B cell (primary cell): ENCODE results near the gene TSKS. TPM values are rescaled to one million over a fixed set of nuclear protein-coding genes. Genes with fewer than 3 reads are reported as not detected.

ENCODE experiments used
- ATAC-seq: fragments of 200-7000 bp; cut with Tn5 transposase; one replicate; pipeline ENCODE4 v1.10.0; 2021; ENCODE audit warnings: low read depth, mild to moderate bottlenecking, moderate number of reproducible peaks, moderate library complexity
- CTCF ChIA-PET: fragments of 350-600 bp; sonication (Branson Sonifier 250); formaldehyde crosslinking; loops from one replicate; lab custom pipeline; 2021; ENCODE audit warnings: antibody characterized with exemption, inconsistent platforms; lab: Charles Lee
- POLR2A ChIA-PET: fragments of 350-600 bp; sonication (Branson Sonifier 250); formaldehyde crosslinking; loops from one replicate; lab custom pipeline; 2021; ENCODE audit warnings: antibody characterized with exemption; lab: Charles Lee
- DNase-seq: peaks from one replicate; pipeline ENCODE4 v3.0.0; 2013
- H2AFZ ChIP-seq: 2 replicates; pipeline ENCODE4 v1.6.1; 2012; ENCODE audit warnings: mild to moderate bottlenecking, low read depth, low read length; ENCODE audit not compliant: insufficient read depth, poor library complexity, severe bottlenecking
- H3K27ac ChIP-seq, 2 donors: 1 replicate in 1 of 2; 2 replicates in 1 of 2; pipeline ENCODE4 v1.5.1; 2012 to 2013; ENCODE audit warnings: low read length in 2 of 2, mild to moderate bottlenecking in 2 of 2, moderate library complexity in 1 of 2
- H3K27me3 ChIP-seq, 4 experiments: fragments of 200-600 bp in 1 of 4; sonication (generic) in 1 of 4; replicated peaks in 1 of 4; 1 replicate in 2 of 4; 2 replicates in 2 of 4; pipeline versions ENCODE4 v1.6.1 to v1.7.0; 2013 to 2016; ENCODE audit warnings: low read length in 3 of 4, mild to moderate bottlenecking in 2 of 4, mixed read lengths in 1 of 4, moderate library complexity in 1 of 4; ENCODE audit not compliant: insufficient read depth in 4 of 4, control insufficient read depth in 3 of 4; ENCODE audit errors: control extremely low read depth in 1 of 4
- H3K36me3 ChIP-seq, 2 experiments: replicated peaks in 1 of 2; 1 replicate in 1 of 2; 2 replicates in 1 of 2; pipeline versions ENCODE4 v1.6.1 to v1.7.1; 2013; ENCODE audit warnings: low read length in 1 of 2; ENCODE audit not compliant: insufficient read depth in 2 of 2, control insufficient read depth in 1 of 2; ENCODE audit errors: control extremely low read depth in 1 of 2, extremely low read depth in 1 of 2
- H3K4me1 ChIP-seq, 2 donors: fragments of 200-600 bp in 1 of 2; sonication (generic) in 1 of 2; 1 replicate in 1 of 2; 2 replicates in 1 of 2; pipeline versions ENCODE4 v1.5.1 to v1.6.1; 2013 to 2017; ENCODE audit warnings: low read length in 2 of 2; ENCODE audit not compliant: control insufficient read depth in 2 of 2, insufficient read depth in 2 of 2
- H3K4me2 ChIP-seq: replicated peaks from 2 replicates; pipeline ENCODE3; 2012; ENCODE audit warnings: mild to moderate bottlenecking, low read depth, low read length; ENCODE audit not compliant: poor library complexity, severe bottlenecking
- H3K4me3 ChIP-seq, 5 experiments: fragments of 200-600 bp in 1 of 5; sonication (generic) in 1 of 5; 1 replicate in 3 of 5; 2 replicates in 2 of 5; pipeline versions ENCODE4 v1.5.1 to v1.7.0; 2011 to 2016; ENCODE audit warnings: low read length in 4 of 5, mild to moderate bottlenecking in 4 of 5, low read depth in 2 of 5, control low read depth in 1 of 5, moderate library complexity in 1 of 5; ENCODE audit not compliant: insufficient read depth in 1 of 5; ENCODE audit errors: control extremely low read depth in 1 of 5, extremely low read depth in 1 of 5
- H3K79me2 ChIP-seq: fragments of 200-600 bp; sonication (generic); one replicate; pipeline ENCODE4 v1.6.0; 2016; ENCODE audit warnings: low read length; ENCODE audit not compliant: control insufficient read depth, insufficient read depth
- H3K9ac ChIP-seq: fragments of 200-600 bp; sonication (generic); 2 replicates; pipeline ENCODE4 v1.6.1; 2017; ENCODE audit warnings: mild to moderate bottlenecking, low read length, moderate library complexity
- H3K9me3 ChIP-seq, 3 donors: one replicate each; pipeline versions ENCODE4 v1.6.1 to v1.7.1; 2013; ENCODE audit warnings: low read length in 2 of 3; ENCODE audit not compliant: control insufficient read depth in 2 of 3, insufficient read depth in 1 of 3; ENCODE audit errors: control extremely low read depth in 1 of 3
- H4K20me1 ChIP-seq: 2 replicates; pipeline ENCODE4 v1.6.0; 2012; ENCODE audit warnings: mild to moderate bottlenecking, low read length; ENCODE audit not compliant: insufficient read depth, control insufficient read depth, poor library complexity, severe bottlenecking
- H3K27ac Mint-ChIP-seq: one replicate; pipeline ENCODE4 v1.8.0; 2021; ENCODE audit warnings: mixed read lengths
- H3K27me3 Mint-ChIP-seq: one replicate; pipeline ENCODE4 v1.8.0; 2021; ENCODE audit warnings: mixed read lengths
- H3K4me1 Mint-ChIP-seq: one replicate; pipeline ENCODE4 v1.8.0; 2021; ENCODE audit warnings: mixed read lengths
- H3K4me3 Mint-ChIP-seq: one replicate; pipeline ENCODE4 v1.8.0; 2021; ENCODE audit warnings: mixed read lengths
- H3K9me3 Mint-ChIP-seq: one replicate; pipeline ENCODE4 v1.8.0; 2022; ENCODE audit warnings: mixed read lengths; ENCODE audit not compliant: insufficient read depth
- CTCF ChIP-seq: fragments of 200-600 bp; IDR thresholded peaks from one replicate; pipeline ENCODE4 v1.8.0; 2022; ENCODE audit warnings: antibody characterized with exemption, mild to moderate bottlenecking
- EZH2 ChIP-seq: IDR thresholded peaks from 2 replicates; pipeline ENCODE4 v1.6.1; 2012; ENCODE audit warnings: borderline replicate concordance, low read depth, mild to moderate bottlenecking, moderate library complexity, low read length; ENCODE audit not compliant: insufficient read depth, poor library complexity, severe bottlenecking
- WGBS: methylation state at CpG from one replicate; pipeline ENCODE4 v1.1.5; 2013; ENCODE audit warnings: missing lambda C conversion rate; ENCODE audit not compliant: insufficient coverage; 5-methylcytosine and 5-hydroxymethylcytosine counted together
- intact Hi-C: fragments of 100-400 bp; cut with micrococcal nuclease; formaldehyde crosslinking; loops from one replicate; pipeline ENCODE4 v1.10.0; 2022
- polyA plus RNA-seq: library from polyadenylated mRNA; depleted of rRNA; stranded (reverse); fragments of >200 nt; gene quantifications from 2 replicates; pipeline ENCODE4 v1.2.3, GENCODE V29; 2012
- total RNA-seq, 2 donors: library from RNA; stranded (reverse); fragments of 120-200 nt in 1 of 2; gene quantifications; 1 replicate in 1 of 2; 2 replicates in 1 of 2; pipeline versions ENCODE4 v1.2.3 to v1.2.4, GENCODE V29; 2013 to 2022

TSKS gene
- total and polyA plus RNA-seq, 2 donors (not counting 1 experiment from before 2014, with no cell fraction given): 0.15 to 0.18 TPM

DNA sequence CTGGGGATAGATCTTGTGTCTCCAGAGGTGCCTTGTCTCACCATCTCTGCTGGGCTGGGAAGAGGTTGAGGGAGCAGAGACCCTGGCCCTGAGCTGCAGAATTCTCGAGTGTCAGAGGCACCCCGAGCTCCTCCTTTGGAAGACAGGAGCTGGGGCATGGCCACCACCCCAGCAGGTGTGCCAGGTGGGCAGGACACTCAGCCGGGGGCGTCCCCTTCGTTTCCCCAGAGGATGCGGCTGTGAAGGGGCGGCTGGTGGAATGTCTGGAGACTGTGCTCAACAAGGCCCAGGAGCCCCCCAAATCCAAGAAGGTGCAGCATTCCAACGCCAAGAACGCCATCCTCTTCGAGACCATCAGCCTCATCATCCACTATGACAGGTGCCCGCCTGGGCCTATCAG, 35.5 kb upstream of the TSKS start:
- H3K27me3 ChIP-seq: no peaks in the 10 kb centered on the region
- Mint-ChIP-seq H3K4me3 (no peak overlapping the region), H3K9me3 (no peaks in the 10 kb centered on the region), H3K4me1 (no peaks in the 10 kb centered on the region), H3K27ac (no peak overlapping the region), H3K27me3 (no peaks in the 10 kb centered on the region)
- POLR2A ChIA-PET: no interaction called here
- H3K27ac ChIP-seq: no peak overlapping the region
- peaks cover 0 to 84% of the 10 kb centered on the region in 2 experiments for H3K36me3 ChIP-seq
- CTCF ChIA-PET: interaction anchor here (0.6 kb wide), 1 partner anchor 712 kb away, joined by 3 read pairs; no protein-coding TSS in a partner anchor
- ATAC-seq (no peak), DNase-seq (no peak)
- no peaks in the 10 kb centered on the region for H4K20me1 ChIP-seq
- no peak overlapping the region for H3K9ac ChIP-seq
- H3K4me2 ChIP-seq: no peak overlapping the region
- H3K4me1 ChIP-seq: no peaks in the 10 kb centered on the region
- no peak for TF ChIP-seq CTCF
- H3K79me2 ChIP-seq: no peaks in the 10 kb centered on the region
- no peak overlapping the region for H2AFZ ChIP-seq
- peaks cover 0 to 3% (median 0%) of the 10 kb centered on the region in 3 donors for H3K9me3 ChIP-seq
- intact Hi-C loops: no loop called here
- H3K4me3 ChIP-seq: no peak overlapping the region
- 92% methylated on average over 9 of the region's 11 CpGs for WGBS

DNA sequence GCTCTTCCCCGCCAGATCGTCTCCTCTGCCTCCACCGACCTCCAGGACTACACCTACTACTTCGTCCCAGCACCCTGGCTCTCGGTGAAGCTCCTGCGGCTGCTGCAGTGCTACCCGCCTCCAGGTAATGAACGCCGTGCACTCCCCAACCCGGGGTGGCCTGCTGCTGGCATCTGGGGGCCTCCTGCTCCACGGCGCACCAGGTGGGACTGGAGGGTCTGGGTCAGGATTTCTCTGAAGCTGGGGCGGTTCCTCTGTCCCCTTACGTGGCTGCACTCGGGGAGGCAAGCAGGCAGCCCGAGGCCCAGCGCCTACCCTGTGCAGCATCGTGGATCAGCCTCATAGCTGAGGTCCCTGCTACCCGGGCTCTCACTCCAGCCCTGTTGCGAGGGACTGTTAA, 32.5 kb upstream of the TSKS start:
- no peak overlapping the region for H3K4me3 Mint-ChIP-seq
- H3K27ac ChIP-seq: no peak overlapping the region
- H3K9me3 ChIP-seq: peaks cover 0 to 3% (median 0%) of the 10 kb centered on the region in 3 donors
- no peak overlapping the region for H3K9ac ChIP-seq
- no peaks in the 10 kb centered on the region for H3K4me1 ChIP-seq
- ChIA-PET POLR2A (no interaction called here), CTCF (no interaction called here)
- no peaks in the 10 kb centered on the region for H3K27me3 Mint-ChIP-seq
- DNase-seq: no peak
- H3K27ac Mint-ChIP-seq: no peak overlapping the region
- no peak for ATAC-seq
- H3K9me3 Mint-ChIP-seq: no peaks in the 10 kb centered on the region
- no peak for TF ChIP-seq EZH2
- no peak for TF ChIP-seq CTCF
- no peak overlapping the region for H3K4me3 ChIP-seq
- H3K36me3 ChIP-seq: peaks cover 0 to 86% of the 10 kb centered on the region in 2 experiments
- no peaks in the 10 kb centered on the region for H3K79me2 ChIP-seq
- no peaks in the 10 kb centered on the region for H3K27me3 ChIP-seq
- intact Hi-C loops: no loop called here
- 98% methylated on average over 20 of the region's 20 CpGs for WGBS
- H3K4me2 ChIP-seq: no peak overlapping the region
- no peaks in the 10 kb centered on the region for H3K4me1 Mint-ChIP-seq
- no peak overlapping the region for H2AFZ ChIP-seq
- H4K20me1 ChIP-seq: no peaks in the 10 kb centered on the region
